ENCODE results near the gene TRPM3.

Gene TRPM3

DNA sequence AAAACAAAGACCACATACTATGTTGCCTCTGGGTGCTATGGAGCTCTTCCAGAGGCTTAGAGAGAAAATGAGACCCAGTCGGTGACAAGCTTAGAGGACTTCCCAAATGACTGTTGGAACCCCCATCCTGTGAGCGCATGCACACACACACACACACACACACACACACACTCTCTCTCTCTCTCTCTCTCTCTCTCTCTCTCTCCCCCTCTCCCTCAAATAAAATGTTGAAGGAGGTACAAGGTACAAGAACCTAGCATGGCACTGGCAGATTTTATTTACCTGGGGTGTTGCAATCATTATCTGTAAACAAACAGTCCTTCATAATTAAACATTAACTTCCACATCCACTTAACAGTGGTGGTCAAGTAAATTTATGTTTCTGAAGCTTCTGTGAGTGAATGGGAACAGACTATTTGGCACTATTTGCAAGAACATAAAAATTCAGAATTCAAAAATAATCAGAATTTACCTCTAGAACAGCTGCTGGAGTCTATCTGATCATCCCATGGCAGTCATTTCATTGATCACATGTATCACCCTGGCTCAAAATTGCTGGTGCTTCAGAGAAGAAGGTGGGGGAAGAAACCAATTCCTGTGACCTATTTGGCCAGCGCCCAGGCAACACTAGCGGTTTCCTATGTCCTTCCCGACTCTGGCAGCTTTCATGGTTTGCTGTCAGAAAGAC, 24.9 kb downstream of the TRPM3 start:
- DNase-seq = no peak

DNA sequence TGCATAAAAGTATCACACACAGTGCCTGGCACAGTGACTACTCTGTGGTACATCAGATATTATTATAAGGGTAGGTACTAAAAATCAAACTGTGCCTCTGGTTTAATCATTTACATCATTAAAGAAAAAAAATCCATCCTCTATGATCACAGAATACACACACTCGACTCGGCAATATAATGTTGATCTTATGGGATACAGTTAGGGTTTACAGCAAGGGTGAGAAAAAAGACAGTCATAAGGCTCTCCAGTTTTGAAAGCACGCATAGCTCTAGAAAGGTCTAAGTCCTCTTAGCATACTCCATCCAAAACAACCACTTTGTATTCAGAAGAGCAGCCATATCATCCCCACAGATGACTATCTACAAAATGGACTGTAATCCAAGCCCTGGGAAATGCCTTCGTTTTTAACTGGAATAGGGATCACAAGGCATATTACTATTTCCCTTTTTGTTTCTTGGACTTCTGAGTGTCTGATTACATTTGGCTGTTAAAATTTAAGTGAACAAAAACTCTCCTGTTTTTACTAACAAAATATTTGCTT, 26.6 kb downstream of the TRPM3 start:
- no peak for DNase-seq

DNA sequence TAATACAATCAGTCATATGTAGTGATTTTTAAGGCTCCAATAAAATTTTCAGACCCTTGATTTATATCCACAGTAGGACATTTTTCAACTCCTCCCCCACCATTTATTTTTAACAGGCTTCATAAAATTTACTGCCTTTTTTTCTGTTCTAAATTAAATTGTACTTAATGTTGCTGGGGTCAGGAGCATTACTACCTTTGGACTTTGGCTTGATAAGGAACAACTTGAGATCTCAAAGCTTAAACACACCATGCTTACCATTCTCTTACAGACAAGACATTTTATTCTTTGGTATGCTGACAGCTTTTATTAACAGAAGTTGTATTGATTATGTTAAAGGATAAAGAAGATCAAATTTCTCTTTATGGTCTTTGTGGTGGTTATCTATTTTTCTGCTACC, 30.5 kb downstream of the TRPM3 start:
- no peak for DNase-seq

DNA sequence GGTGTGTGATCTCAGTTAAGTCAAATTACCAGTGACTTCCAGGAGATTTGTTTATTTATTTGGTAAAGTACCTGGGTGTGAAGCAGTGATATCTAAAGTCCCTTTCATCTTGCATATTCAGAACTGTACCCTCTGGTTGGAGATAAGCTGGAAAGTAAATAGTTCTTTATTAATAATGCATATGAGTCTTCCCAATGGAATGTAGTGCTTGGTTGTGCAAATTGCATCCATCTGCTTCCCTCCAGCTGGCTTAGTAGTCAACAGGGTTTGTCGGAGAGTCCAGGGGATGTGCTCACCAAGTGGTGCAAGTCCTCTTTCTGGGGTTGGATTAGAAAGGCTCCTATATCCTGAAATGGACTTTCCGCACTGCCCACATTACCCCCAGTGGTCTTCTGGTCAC, 42.0 kb downstream of the TRPM3 start:
- DNase-seq = no peak

DNA sequence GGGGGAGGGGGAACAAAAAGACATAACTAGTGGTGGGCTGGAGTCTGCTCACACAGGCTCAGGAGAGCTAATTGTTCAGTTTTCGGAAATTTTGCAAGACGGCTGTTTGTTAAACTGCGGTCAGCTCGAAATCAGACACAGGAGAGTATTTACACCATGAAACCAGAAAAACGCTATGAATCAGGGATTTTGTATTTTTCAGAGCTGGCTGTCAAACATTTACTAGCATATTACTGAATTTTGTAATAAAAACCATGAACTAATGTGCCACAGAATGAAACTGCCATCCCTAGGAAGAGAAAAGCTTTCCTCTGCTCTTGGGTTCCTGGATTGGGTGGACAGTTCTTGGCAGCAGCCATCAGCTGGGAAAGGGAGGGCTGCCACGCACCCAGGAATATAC, 45.3 kb downstream of the TRPM3 start:
- DNase-seq = no peak

DNA sequence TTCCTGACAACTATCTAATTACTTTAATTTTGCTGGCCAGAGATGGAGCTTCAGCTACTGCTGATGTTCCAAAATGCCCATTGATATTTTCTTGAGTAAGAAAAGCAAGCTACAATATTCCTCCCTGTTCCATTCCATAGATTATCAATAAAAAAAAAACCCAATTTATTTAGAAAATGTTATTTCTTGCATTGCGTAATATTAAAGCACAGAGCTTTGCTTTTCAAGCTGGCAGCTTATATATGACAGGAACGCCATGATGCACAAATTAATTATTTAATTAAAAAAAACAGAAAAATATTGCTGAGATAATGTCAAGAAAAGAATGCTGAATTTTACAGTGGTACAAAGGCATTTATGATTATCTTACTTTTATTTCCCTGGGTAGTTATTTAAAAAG, 47.9 kb downstream of the TRPM3 start:
- no peak for DNase-seq

DNA sequence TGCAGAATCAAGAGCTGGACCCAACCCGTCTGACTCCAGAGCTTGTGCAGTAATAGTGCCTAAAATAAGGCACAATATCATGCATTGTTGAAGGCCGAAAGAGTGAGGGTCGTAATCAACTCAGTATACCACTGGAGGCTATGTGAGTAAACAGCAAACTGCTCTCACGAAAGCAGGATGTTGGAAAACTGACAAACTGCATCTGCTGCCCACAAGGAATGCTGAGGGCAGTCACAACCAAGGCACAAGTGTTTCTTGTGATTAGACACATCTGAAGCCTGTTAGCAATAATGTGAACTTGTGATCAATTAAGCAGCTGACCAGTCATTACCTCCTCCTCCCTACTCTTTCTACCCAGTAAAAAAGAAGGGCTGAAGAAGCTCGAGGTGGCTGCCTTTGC, 48.8 kb downstream of the TRPM3 start:
- DNase-seq = no peak

DNA sequence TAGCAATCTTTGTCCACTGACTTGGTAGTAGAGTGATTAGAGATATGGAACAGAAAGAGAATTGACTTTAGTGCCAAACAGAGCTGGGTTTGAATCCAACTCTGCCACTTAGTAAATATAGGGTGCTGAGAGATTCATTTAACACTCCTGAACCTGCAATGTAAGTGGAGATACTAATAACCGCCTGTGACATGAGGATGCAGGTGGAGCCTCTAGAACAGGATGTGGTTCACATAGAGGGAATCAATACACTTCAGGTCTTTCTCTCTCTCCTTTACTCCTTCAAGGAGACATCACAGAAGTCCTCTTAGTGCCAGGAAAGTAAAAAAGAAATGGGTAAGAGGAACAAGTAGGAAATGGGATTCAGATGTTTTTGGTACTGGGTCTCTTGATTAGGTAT, 49.8 kb downstream of the TRPM3 start:
- no peak for DNase-seq

DNA sequence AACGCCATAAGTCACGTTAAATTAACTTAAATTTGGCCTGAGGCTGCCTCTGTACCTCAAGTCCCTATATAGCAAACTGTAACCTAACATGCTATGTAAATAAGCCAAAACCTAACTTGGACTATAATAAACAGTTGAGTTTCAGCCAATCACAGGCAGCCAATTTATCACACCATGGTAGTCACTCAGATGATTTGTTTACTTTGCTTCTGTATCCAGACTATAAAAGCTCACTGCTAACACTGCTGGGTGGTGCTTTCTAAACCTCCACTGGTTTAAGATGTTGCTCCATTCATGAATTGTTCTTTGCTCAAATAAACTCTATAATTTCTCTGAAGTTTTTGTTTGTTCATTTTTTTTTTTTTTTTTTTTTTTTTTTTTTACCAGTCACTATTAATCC, 62.8 kb downstream of the TRPM3 start:
- DNase-seq = no peak

DNA sequence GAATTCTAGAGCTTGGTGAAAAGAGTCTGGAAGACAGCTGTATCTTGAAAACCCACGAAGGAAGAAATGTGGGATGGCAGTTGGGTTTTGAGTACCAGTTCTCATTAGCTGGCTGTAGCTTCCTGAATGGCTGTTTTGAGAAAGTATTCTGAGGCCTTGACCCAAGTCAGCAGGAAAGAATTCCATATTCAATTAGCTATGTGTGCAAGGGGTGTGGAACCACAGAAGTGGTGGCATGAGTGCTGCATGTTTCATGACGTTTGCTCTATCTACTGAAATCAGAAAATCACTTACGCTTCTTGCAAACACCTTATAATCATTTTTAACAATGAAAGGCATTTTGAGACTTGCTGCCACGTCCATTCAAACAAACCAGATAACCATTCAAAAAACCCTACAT, 69.1 kb downstream of the TRPM3 start:
- no peak for DNase-seq

DNA sequence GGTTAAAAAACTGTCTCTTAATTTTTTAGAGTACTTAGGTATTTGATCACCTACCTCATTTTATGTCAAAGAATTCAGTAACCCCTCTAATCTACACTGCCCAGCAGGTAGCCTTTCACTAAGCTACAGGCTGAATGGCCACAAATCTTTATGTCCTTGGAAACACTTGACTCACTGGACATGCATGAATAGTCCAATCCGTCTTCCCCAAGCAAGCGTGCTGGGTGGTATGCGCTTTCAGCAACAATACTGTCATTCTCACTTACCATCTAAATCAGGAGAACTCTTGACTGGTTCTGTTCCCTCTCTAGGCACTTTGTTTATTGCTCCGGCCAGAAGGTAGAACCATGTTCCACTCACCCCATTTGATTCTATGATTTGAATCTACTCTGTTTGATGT, 73.1 kb downstream of the TRPM3 start:
- no peak for DNase-seq

DNA sequence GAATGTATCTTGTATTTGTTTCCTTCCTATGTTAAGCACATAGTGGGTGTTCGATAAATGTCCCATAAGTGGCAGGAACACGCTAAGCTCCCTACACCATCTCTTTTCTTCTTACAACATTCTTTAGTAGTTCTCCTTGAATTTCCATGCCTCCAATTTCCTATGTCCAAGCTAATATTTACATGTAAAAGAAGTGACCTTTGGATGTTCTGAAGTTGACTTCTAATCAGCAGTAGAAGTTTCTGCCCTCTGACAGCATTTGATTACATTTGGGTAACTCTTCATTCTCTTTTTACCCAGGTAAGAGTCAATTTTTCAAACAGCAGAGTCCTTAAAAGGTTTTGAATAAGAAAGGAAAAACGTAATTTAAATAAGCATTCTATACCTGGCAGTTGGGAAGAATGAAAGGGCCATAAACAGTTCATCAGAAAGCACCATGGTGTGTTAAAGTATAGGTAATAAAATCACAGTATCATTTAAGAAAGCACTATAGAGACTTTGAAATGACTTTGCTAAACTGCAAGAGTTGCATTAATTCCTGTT, 78.9 kb downstream of the TRPM3 start:
- no peak for DNase-seq

DNA sequence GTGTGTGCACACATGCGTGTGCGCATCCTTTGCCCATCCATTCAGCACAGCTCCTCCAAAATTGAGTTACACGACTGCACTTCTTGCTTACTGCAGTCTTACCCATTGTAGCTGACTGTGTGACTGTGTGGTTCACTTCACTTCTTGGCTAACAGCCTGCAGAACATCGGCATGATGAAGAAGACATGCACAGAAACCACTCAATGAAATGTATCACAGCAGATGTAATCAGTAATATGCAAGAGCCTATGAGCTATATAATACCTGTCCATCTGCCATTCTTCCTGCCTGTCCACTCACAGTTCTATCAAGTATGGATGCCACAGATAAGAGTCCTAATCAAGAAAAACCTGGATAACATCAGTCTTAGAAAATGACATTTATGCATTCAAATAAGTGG, 83.9 kb downstream of the TRPM3 start:
- no peak for DNase-seq

DNA sequence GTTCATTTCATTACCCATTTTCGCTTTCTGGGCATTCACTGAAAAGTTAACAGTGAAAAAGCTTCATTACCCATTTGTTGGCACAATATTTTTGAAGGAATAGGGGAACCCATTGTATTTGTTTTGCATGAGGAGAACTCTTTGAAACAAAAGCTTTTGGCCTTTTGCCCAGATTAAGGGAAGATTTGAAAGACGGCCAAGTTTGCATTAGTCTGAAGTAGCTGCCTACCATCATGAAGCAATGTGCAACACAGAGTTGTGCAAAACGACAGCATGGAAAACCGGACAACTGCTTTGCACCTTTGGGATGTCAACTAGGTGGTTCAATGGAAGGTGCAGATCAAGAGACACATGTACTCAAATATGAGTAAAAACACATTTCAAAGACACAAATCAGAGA, 84.9 kb downstream of the TRPM3 start:
- DNase-seq = no peak

DNA sequence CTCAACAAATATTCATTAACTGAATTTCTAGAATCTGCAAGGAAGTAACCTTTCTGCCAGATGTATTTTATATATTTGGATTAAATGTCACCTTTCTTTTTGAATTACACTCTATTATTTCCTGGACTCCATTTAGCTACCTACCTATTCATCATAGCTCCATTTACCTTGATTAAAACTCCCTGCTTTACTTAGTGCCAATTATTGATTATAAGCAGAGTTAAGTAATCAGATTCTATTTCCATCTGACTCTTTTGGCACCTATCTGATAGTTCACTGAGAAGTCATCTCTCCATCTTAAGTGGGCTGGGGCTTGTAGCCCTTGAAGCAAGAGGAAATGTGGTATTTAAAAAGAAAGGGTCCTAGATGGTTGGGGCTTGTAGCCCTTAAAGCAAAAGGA, 88.6 kb downstream of the TRPM3 start:
- no peak for DNase-seq

DNA sequence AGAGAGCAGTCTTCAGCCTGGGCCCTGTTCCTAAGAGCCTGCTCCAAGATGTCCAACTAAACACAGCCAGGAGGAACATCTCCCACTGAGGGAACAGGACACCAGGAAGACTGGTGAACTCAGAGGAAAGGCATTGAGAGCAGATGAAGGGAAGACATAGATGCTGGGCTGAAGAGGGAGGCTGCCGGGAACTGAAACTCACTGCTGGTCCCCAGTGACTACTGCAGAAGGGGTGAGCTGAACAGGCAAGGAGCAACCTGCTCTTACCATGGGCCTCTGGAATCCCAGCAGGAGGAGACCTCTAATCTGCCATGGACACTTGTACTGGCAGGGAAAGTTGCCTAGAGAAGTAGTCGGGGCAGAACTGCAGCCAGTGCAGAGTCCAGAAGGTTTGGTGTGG, 95.7 kb downstream of the TRPM3 start:
- DNase-seq = no peak

DNA sequence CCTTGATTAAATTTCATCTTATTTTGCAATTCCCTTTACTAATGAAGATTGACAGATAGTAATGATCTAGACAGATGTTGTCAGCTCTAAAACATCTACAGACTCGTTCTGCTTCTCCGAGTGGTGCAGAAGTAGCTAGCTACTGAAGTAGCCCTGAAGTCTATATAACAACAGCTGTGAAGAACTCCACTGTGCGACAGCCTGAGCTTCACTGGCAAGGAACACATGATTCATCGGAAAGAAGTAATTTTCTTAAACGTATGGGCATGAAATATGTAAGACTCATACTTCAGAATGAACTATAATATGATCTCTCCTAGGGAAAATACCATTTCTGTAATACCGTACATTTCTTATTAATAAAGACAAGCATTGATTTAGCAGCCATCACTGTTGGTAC, 96.2 kb downstream of the TRPM3 start:
- DNase-seq = no peak

DNA sequence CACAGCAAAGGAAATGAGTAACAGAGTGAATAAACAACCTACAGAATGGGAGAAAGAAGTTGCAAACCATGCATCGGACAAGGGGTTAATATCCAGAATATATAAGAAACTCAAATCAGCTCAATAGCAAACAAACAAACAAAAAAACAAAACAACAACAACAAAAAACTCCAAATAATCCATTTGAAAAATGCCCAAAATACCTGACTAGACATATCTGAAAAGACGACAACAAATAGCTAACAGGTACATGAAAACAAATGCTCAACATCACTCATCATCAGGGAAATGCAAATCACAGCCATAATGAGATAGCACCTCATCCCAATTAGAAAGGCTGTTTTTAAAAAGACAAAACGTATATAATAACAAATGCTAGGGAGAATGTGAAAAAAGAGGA, 111.2 kb downstream of the TRPM3 start:
- no peak for DNase-seq

DNA sequence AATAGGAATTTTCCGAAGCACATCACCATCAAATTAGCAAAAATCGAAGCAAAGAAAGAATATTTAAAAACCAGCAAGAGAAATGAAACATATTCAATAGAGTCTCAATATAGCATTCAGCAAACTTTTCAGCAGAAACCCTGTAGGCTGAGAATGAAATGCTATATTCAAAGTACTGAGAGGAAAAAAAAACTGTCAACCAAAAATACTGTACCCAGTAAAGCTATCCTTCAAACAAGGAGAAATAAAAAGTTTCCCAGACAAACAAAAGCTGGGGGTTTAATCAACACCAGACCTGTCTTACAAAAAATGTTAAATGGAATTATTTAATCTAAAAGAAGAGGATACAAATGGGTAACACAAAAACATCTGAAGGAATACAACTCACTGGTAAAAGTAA, 116.0 kb downstream of the TRPM3 start:
- DNase-seq = no peak

DNA sequence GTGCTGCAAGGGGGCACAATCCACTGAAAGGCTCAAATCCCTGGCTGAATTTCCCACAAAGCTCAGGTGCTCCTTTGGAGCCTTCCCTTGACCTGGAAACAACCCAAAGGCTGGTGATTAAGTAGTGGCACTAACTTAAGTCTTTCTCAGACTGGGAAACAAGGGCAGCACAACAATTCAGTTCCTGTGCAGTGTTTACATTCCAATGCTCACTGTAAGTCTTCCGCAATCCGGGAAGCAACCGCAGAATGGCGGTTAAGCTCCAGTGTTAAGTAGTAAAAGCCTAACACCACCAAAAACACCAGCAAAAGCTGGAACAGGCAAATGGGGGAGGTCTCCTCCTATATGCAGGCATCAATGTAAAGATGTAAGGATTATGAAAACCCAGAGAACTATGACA, 117.2 kb downstream of the TRPM3 start:
- DNase-seq = no peak

DNA sequence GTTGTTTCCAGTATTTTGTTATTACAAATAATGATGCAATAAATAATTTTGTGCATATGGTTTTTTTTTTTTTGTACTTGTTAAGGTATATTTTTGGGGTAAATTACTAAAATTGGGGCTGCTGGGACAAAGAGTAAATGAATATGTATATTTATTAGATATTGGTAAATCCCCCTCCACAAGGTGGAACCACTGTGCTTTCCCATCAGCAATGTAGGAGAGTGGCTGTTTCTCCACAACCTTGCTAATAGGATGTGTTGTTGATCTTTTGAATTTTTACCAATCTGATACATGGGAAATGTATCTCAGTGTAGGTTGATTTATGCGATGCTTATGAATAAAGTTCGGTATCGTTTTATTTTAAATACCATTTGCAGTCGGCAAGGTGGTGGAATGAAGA, 118.1 kb downstream of the TRPM3 start:
- DNase-seq = no peak

DNA sequence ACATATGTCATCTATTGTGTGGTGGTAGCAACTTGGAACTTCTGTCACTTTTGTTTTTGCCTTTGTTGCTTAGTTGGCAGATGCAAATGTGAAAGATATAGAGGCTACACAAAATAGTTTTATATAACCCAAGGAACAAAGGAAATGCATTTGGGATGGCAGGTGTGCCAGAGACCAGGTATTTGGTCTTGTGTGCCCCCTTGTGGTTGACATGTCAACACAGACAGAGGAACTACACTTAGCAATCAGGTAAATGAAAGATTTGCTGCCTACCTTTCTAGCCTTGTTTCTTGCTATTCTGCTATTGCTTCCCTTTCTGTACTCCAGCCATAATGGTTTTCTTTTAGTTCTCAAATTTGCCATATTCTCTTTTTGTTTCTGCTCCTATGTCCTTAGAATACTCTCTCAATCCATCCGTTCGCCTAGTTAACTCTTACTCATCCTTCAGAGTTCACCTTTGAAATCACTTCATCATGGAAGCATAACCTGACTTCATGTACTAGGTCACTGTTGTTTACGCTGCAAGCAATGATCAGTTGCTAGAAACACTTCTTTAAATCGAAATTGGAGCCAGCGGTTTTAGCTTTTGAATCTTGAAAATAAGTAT, 119.5 kb downstream of the TRPM3 start:
- peak; percentile 18 for DNase-seq

DNA sequence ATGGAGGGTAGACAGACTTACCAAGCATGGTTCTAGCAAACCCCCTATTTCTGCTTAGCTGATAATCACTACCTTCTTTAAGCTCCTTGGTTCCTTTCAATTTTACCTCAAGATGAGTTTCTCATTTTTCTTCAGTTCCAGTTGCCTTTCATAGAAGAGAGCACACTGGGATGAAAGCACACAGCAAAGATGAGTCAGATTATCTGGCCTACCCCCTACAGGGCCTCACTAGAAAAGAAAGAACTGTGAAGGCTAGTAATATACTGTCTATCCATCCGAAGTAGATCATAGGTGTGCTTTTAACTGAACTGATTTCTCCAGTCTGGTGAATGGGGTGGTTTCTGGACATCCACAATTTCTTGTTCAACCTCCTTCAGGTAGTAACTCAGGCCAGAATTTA, 122.5 kb downstream of the TRPM3 start:
- DNase-seq = no peak

DNA sequence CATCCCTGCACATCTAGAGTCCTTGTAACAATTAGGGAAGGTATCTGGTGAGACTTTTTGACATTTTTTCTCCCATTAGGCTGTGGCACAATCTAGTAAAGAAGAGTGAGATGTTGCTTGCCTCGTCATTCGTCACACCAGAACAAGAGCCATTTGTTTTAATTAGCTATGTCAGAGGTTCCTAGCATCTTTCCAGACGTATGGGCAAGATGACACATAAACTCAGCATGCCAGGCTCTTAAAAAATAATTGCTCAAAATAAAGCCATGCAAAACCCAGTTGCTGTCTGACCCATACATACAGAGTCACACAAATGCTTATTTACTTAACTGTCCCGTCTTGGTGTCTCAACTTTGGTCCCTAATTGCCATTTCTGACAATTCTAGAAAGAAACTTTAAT, 125.9 kb downstream of the TRPM3 start:
- no peak for DNase-seq

DNA sequence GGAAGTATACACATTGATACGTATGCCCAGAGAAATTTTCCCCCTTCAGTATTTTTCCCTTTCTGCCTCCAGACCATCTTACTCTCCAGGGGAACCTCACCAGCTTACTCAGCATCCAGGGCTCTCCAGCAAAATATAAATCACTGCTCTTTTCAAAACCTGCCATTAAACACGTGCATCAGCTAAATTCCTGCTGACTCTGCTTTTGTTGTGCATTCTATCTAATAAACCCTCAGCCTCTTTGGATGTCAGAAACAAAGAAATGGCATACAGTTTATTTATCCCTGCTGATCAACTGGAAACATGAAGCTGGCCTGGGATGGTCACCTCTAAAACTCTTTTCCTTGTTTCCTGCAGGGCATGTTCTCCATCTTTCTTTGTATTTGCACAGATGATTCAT, 126.8 kb downstream of the TRPM3 start:
- no peak for DNase-seq
